Bone marrow (tissue), 2 donors: Measurements from ENCODE around the gene IRAK1.

Source experiments
- DNase-seq, 2 donors: peaks; one replicate each; lab custom pipeline; 2025; lab: John Stamatoyannopoulos, UW

Gene IRAK1

DNA sequence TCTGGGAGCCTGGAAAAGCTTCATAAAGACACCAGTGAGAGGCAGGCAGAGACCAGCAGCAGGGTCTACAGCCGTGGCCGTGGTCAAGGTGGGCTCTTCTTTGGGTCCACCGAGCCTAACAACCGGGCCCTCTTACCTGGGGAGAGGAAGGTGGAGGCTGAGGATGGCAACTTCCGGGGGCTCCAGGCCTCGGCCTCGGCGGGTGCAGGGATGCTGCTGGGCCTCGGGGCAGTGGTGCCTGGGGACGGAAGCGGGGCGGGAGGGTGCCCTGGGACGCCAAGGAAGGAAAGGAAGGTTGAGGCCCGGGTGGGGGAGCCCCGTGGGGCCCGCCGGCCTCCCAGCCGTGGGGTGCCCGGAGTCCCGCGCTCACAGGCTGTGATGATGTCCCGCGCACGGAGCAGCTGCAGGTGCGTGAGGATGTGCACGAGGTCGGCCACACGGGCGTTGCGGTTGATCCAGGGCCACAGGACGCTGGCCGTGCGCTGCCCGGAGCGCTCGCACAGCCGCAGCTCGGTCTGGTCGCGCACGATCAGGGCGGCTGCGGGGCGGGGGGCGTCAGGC lies 561 bp downstream of the IRAK1 start:
- no peak for DNase-seq

DNA sequence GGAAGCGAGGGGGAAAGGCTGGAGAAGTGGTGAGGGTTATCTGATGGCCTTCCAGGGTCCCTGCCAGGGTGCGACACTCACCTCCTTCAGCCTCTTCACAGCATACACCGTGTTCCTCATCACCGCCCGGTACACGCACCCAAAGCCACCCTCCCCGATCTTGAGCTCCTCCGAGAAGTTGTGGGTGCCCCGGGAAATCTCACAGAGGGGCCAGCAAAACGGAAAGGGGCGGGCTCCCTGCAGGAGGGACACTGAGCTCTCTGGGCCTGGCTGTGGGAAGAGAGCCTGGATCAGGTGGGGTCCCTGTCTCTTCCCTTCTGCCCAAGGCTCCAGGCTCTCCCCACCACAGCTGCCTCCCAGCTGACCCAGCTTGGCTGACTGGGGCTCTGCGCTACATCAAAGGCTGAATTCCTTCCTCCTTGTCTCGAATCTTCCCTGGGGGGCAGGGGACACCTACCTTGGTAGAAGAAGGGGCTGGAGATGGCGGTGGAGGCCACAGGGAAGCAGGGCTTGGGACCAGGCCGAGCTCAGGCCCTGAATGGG lies 1.1 kb downstream of the IRAK1 start:
- DNase-seq: no peak

DNA sequence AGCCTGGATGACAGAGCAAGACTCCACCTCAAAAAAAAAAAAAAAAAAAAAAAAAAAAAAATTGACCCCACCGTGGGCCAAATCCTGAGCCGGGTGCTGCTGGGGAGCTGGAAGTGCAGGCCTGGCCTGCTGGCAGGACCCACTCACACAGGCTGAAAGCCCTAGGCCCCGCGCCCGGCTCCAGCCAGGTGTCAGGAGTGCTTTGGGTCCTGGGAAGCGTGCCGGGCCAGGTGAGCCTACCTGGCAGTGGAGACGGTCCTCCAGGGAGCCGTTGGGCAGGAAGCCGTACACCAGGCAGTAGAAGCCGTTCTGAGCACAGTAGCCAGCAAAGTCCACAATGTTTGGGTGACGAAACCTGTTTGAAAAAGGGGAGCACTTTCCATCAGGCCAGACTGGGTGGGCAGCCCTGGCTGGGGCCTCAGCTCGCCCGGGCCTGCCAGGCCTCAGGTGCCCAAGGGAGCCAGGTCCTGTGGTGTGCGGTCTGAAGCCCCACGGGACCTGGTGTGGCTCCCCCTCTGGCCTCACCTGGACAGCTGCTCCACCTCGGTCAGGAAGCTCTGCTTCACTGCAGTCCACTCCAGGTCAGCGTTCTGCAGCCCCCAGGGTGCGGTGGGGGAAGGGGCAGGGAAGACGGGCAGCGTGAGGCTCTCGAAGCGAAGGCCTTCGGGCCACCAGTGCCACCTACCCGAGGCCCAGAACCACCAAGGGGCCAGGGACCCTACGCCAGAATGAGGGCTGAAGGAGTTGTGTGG lies 1.8 kb downstream of the IRAK1 start:
- DNase-seq: no peak

DNA sequence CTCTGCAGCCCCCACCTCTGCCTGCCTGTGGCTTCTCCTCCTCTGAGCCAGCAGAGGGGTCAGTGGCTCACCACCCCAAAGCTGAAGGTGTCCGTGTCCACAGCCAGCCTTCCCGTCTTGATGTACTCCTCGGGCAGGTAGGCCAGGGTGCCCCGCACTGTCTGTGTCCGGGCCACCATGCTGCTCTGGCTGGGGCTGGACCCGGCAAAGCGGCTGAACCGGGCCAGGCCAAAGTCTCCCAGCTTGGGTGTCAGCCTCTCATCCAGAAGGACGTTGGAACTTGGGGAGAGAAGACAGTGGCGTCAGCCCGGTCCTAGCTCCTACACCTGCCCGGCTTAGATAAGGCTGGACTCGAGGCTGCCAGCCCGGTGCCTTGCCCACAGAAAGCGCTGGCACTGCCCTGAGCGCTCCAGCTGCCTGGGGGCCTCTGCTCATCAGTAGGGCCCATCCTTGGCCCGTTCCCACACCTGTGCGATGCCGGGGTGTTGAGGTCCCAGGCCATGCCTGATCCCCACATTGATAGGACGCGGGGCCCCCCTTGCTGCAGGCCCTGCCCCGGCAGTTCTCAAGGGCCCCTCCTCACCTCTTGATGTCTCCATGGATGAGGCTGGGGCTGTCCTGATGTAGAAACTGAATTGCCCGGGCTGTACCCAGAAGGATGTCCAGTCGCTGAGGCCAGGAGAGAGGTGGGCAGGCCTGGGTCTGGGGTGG lies 3.2 kb downstream of the IRAK1 start:
- DNase-seq: no peak

DNA sequence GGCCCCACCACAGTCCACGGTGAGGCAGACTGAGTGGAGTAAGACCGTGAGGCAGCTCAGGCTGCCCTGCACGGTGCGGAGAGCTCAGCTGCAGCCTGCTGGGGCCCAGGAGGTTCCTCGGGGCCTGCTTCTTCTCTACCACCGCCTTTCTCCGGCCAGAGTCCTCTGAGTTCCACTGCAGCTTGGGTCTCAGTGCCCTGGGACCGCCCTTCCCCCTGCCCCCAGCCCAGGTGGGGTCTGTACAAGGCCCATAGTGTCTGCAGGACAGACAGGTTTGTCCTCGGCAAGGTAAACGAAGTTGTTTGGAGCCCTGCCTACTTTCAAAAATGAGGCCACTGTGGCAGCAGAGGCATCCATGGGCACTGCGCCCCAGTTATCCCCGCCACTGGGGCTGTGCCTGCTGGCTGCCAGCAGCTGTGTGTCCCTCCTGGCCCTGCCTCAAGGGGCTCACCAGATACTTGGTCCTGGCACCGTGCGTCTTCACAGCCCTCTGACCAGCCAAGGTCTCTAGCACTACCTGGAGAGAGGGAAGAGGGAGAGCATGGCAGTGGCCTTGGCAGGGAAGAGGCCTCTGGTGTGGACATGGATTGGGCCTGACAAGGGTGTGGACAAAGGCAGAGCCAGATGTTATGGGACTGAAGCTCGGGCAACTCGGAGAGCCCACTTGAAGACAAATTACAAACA lies 4.0 kb downstream of the IRAK1 start:
- DNase-seq: no peak

DNA sequence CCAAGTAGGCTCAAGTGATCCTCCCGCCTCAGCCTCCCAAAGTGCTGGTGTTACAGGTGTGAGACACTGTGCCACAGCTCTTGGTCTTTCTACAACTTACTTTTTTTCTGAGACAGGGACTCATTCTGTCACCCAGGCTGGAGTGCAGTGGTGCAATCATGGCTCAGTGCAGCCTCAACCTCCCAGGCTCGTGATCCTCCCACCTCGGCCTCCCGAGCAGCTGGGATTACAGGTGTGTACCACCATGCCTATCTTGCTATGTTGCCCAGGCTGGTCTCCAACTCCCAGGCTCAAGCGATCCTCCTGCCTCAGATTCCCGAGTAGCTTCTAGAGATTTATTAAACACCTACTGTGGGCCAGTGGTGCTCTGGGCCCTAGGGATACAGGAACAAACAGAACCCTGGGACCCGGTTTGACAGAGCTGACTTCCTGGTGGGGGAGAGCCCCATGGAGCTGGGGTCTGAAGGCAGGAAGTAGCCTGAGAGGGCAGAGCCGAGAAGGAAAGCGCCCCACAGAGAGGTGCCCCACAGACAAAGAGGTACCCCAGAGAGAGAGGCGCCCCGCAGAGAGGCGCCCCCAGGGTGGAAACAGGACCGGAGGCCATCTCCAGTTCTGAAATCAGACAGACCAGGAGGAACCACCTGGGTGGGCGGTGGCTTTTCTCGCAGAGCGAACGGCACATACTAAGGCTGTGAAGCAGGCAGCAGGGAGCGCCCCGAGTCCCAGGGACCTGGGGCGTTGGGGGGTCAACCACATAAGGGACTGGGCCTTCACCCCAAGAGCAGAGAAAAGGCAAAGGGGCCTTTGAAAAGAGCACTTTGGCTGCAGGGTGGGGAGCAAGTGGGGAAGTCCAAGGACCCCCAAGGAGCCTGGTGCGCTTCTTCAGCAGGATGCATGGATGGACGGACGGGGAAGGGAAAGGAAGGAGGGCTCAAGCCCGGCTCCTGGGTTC lies 5.0 kb downstream of the IRAK1 start:
- no peak for DNase-seq

GRCh38 chrX:154013614-154014360 lies 5.9 kb downstream of the IRAK1 start:
- peak in 1 of 2 donors; percentile 4 for DNase-seq

DNA sequence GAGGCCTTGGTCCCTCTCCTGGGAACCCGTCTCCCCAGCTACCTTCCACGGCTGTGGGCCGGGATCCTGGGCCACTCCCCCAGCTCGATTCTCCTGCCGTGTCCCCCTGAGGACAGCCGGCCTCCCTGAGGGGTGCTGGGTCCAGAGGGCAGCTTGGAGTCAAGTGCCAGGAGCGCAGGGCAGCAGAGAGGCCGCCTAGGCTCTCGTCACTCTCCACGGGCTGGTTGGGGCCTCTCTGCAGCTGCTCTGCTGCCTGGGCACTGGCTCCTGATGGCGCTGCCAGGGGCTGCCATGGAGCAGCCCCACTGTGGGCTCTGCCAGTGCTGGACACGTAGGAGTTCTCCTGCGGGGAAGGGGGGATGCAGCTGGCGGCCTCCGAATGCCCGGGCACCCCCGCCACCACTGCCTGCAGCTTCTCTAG lies 6.7 kb downstream of the IRAK1 start:
- no peak for DNase-seq

GRCh38 chrX:154012336-154012991 lies 7.2 kb downstream of the IRAK1 start:
- DNase-seq: no peak

DNA sequence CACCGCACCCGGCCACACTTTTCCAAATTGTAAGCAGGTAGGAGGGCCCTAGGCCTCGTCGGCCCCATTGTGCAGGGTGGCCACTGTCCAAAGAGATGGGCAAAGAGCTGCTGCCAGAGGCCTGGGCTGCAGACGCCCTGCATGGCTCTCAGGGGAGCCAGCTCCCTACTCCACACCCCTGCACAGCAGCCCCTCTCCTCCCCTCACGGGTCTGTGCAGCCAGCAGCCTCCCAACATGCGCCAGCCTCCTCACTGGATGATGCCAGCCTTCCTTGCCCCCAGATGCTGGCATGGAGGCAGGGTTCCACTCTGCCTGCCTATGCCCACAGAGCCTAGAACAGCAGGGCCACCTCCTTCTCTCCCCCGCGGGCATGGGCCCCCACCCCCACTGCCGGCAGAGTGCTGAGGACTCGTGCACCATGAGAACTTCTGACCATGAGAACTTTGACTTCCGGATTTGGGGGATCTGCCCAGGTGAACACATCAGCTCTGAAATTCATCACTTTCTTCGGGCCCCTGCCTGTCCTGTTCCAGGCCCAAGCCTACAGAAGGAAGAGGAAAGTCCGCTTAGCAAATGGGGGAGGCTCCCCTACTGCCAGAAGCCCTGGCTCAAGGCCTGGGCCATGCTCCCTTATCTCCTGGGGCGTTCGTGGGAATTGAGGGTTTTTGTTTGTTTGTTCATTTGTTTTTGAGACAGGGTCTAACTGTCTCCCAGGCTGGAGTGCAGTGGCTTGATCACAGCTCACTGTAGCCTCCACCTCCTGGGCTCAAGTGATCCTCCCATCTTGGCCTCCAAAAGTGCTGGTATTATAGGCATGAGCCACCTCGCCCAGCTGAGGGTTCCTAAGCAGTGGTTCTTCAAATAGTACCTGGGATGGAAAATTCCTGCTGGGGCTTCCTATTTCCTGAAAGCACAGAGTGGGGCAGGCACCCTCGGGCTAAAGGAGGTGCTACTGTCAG lies 8.0 kb downstream of the IRAK1 start:
- DNase-seq: no peak

DNA sequence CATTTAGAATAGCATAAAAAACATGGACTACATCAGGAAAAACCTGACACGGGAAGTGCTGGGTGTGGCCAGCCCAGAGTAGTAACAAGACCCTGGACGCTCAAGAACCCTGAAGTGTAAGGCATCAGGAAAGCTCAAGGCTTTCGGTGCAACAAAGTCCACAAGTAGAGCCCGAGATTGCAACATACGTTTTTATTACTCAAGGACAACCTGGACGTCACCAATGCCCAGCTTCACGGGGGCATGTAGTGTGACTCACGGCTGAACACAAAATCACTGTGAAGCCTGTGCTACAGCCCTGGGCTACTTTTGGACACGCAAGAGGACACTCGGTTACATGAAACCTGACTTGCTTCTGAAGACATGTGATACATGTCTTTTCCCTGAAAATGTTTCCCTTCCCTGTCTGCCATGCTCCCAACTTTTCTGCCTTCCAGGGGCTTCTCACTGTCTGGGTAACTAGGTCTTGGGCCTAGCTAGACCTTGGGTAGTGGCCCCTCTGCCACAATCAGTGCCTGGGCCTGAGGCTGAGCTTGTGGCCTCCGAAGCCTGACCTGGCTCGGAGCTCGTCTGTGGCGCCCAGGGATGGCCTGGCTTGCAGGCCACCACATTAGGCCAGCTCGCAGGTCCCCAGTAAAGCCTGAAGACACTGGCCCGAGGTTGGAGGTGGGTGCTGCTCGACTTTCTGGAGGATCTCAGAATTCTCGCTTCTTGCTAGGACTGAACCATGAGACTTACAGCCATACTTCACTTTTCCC lies 9.2 kb downstream of the IRAK1 start:
- no peak for DNase-seq

DNA sequence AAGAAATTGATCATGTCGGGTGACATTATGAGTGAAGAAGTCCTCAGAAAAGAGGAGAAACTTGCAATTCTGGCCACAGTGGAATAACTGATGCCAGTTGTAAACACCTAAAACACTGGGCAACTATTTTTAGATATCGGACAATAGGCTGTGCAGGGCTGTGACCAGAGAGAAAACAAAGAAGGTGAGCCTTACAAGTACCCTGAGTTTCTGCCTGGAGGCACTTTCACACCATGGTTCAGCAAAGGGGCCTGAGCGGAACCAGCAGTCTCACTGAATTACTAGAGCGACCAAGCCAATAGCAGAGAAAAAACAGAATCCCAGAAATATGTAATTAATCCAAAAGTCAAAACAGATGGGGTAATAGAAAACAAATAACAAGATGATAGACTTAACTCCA lies 11.2 kb downstream of the IRAK1 start:
- DNase-seq: no peak

DNA sequence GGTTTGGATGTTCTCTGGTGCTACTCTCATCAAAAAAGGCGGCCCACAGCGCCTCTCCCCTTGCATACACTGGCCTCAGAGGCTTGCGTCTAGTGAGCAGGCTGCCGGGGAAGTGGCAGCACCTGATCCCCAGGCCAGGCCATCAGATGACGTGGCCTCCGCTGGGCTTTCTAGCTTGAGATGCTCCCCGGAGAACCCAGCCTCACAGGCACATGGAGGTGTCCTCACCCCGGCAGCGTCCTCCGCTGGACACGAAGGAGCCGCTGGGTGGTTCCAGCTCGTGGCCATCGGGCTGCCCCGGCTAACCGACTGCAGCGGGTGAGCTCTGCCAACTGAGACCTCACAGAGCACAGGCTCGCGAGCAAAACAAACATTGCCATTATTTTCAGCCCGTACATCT lies 12.8 kb downstream of the IRAK1 start:
- no peak for DNase-seq

- DNase-seq: no peak
These were observed 15.4 kb downstream of the IRAK1 start for GRCh38 chrX:154004315-154004714.

DNA sequence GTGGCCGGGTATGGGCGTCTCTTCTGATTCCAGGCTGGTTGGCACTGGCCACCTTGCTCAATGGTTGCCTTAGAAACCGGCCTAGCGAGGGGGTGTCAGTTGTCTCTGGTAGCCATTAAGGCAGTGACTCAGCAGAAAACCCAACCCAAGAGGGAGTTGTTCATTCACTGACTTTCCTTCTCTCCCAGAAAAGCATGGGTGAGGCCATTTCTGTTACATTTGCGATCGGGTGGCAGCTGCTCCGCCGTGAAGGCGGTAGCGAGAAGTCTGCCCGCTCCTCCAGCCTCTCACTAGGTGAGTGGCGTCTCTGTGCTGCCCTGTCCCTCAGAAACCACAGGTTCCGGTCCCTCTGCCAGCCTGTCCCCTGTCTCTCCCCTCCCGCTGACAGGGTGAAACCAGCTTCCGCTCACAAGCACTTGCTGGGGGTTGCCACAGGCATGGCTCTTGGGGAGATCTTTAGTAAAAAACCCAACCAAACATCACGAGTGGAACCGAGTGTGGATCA lies 17.4 kb downstream of the IRAK1 start:
- peak; percentile 24 to 53 for DNase-seq

DNA sequence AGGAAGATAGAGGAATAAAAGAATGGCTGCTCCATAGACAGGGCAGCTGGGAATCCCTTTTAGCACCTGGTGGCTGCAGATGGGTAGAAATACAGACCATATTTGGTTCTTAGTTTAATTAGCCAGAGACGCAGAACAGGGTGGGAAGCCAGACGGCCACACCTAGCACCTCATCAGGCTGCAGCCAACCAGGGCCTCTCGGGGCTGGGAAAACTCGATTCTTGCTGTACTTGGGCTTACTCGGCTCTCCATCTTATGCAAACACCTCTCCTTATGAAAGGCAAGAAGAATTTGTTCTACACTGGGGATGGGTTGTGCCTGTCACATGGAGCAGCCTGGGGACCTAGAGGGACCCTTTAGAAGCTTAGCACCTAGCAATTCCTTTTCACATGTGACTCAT lies 19.7 kb downstream of the IRAK1 start:
- DNase-seq: no peak

DNA sequence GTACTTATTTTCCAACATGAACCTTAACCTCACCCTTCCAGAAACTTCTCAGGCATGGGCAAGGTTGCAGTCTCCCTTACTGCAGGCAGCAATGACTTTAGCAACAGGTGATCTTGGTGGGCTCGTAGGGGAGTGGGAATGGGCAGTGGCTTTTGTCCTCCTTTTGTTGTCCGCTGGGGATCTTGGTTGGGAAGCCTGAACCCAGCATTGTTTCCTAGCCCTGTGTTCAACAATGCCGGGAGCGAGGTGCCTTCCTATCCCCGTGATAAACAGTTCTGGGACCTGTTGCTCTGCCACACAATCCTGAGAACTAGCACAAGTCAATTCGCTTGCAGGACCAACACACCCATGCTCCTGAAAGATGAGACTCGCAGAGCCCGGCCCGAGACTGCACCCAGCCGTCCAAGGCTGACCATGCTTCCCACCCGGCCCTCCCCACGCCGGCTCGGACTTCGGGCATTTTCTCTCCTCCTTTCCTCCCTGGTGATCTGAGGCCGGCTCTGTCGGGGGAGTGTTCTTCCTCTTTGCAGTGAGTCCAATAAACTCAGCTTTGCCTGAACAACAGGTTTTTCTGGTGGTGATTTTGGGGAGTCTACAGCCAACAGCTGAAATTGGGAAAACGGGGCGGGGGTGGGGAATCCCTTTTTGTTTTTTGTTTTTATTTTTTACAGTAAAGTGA lies 20.2 kb downstream of the IRAK1 start:
- no peak for DNase-seq
